Left kidney (tissue), 2 donors: ENCODE data around the gene NUMB. TPM values are rescaled to one million over a fixed set of nuclear protein-coding genes. Genes with fewer than 3 reads are reported as not detected.

Experiments used
- DNase-seq: peaks from one replicate; pipeline ENCODE4 v3.0.0-alpha.2; 2013
- polyA plus RNA-seq: library from polyadenylated mRNA; unstranded; fragments of 120-200 nt; gene quantifications from one replicate; pipeline ENCODE4 v1.2.1, GENCODE V29; 2013; ENCODE audit not compliant: insufficient read length

The NUMB gene
- polyA plus RNA-seq, 1 donor = 126 TPM

- no peak for DNase-seq
Measured at GRCh38 chr14:73233564-73233963, 224.8 kb downstream of the NUMB start.

- no peak for DNase-seq
Measured at GRCh38 chr14:73232984-73233383, 225.4 kb downstream of the NUMB start.

GRCh38 chr14:73231981-73232851 lies 226.1 kb downstream of the NUMB start:
- DNase-seq = no peak

GRCh38 chr14:73230051-73230450 lies 228.3 kb downstream of the NUMB start:
- DNase-seq = no peak

GRCh38 chr14:73227812-73228781 lies 230.2 kb downstream of the NUMB start:
- DNase-seq = no peak

- no peak for DNase-seq
Measured at GRCh38 chr14:73225496-73225895, 232.8 kb downstream of the NUMB start.

Other genes with a start within 250 kb of the NUMB start
- gene PAPLN, start 221.0 kb downstream of the NUMB start, polyA plus RNA-seq = 38.4 TPM
- gene RIOX1, start 32.4 kb upstream of the NUMB start, polyA plus RNA-seq = 10.4 TPM
- 8.6 TPM for gene ACOT1, start 78.6 kb upstream of the NUMB start, polyA plus RNA-seq
- gene HEATR4, start 100.4 kb upstream of the NUMB start, polyA plus RNA-seq = 3.2 TPM
- gene ACOT2, start 110.7 kb upstream of the NUMB start, polyA plus RNA-seq = 59.0 TPM
- 3.4 TPM for gene ACOT4, start 133.3 kb upstream of the NUMB start, polyA plus RNA-seq
- gene ACOT6, start 154.0 kb upstream of the NUMB start, polyA plus RNA-seq = 0.25 TPM
- 25.2 TPM for gene DNAL1, start 186.4 kb upstream of the NUMB start, polyA plus RNA-seq